Hepatocyte (in vitro differentiated cells): ENCODE data around the gene CD69. TPM values are rescaled to one million over a fixed set of nuclear protein-coding genes. Genes with fewer than 3 reads are reported as not detected.

Experiments used
- DNase-seq: peaks from one replicate; pipeline ENCODE4 v3.0.0-alpha.2; 2016; ENCODE audit warnings: low spot score
- H2AFZ ChIP-seq: fragments of 200-600 bp; sonication (generic); 2 replicates; pipeline ENCODE4 v1.6.0; 2016; ENCODE audit warnings: antibody characterized with exemption, mild to moderate bottlenecking
- H3K27ac ChIP-seq: fragments of 200-600 bp; sonication (generic); 2 replicates; pipeline ENCODE4 v1.5.1; 2016; ENCODE audit warnings: mild to moderate bottlenecking
- H3K27me3 ChIP-seq: fragments of 200-600 bp; sonication (generic); 2 replicates; pipeline ENCODE4 v1.6.1; 2016
- H3K36me3 ChIP-seq: fragments of 200-600 bp; sonication (generic); replicated peaks from 2 replicates; pipeline ENCODE4 v1.5.1; 2016; ENCODE audit warnings: low read depth; ENCODE audit not compliant: insufficient read depth
- H3K4me1 ChIP-seq: fragments of 200-600 bp; sonication (generic); 2 replicates; pipeline ENCODE4 v1.5.1; 2016; ENCODE audit warnings: mild to moderate bottlenecking, moderate library complexity; ENCODE audit not compliant: insufficient read depth
- H3K4me2 ChIP-seq: fragments of 200-600 bp; sonication (generic); 2 replicates; pipeline ENCODE4 v1.6.0; 2016
- H3K4me3 ChIP-seq: fragments of 200-600 bp; sonication (generic); 2 replicates; pipeline ENCODE4 v1.5.1; 2016; ENCODE audit warnings: mild to moderate bottlenecking
- H3K79me2 ChIP-seq: fragments of 200-600 bp; sonication (generic); 2 replicates; pipeline ENCODE4 v1.6.0; 2017; ENCODE audit warnings: mild to moderate bottlenecking
- H3K9me2 ChIP-seq: fragments of 200-600 bp; sonication (generic); replicated peaks from 2 replicates; pipeline ENCODE4 v1.6.0; 2017; ENCODE audit warnings: mild to moderate bottlenecking; ENCODE audit not compliant: insufficient read depth
- H3K9me3 ChIP-seq: fragments of 200-600 bp; sonication (generic); 2 replicates; pipeline ENCODE4 v1.5.1; 2016; ENCODE audit warnings: low read depth, mild to moderate bottlenecking
- H4K20me1 ChIP-seq: fragments of 200-600 bp; sonication (generic); 2 replicates; pipeline ENCODE4 v1.6.0; 2016; ENCODE audit warnings: mild to moderate bottlenecking; ENCODE audit not compliant: insufficient read depth, poor library complexity, severe bottlenecking
- CTCF ChIP-seq: fragments of 200-600 bp; sonication (generic); IDR thresholded peaks from 2 replicates; pipeline ENCODE4 v1.5.1; 2016; ENCODE audit warnings: antibody characterized with exemption, mild to moderate bottlenecking; ENCODE audit not compliant: poor library complexity
- EZH2 ChIP-seq: fragments of 200-600 bp; sonication (generic); IDR thresholded peaks from 2 replicates; pipeline ENCODE4 v1.6.1; 2016; ENCODE audit warnings: antibody characterized with exemption, mild to moderate bottlenecking, borderline replicate concordance
- EZH2phosphoT487 ChIP-seq: fragments of 200-600 bp; sonication (generic); IDR thresholded peaks from one replicate; pipeline ENCODE4 v1.6.1; 2018; ENCODE audit warnings: antibody characterized with exemption, mild to moderate bottlenecking, low read depth, moderate library complexity; ENCODE audit not compliant: unreplicated experiment, severe bottlenecking
- WGBS: methylation state at CpG from one replicate; pipeline ENCODE4 v1.1.6; 2016; ENCODE audit warnings: low lambda C conversion rate; ENCODE audit errors: missing lambda C conversion rate; 5-methylcytosine and 5-hydroxymethylcytosine counted together
- polyA plus RNA-seq: library from polyadenylated mRNA; unstranded; fragments of >200 nt; fragmentation: Nextera tagmentation; extraction: Ambion mirVana; gene quantifications from 2 replicates; pipeline ENCODE4 v1.2.1, GENCODE V29; 2016
- total RNA-seq: library from RNA; depleted of rRNA; stranded (reverse); fragments of >200 nt; gene quantifications from 2 replicates; pipeline ENCODE4 v1.2.3, GENCODE V29; 2014

CD69 gene
- total and polyA plus RNA-seq, 2 experiments from 2014 or later = 0.07 to 0.57 TPM

- TF ChIP-seq EZH2 (no peak), EZH2phosphoT487 (no peak), CTCF (no peak)
- no peaks in the 10 kb centered on the region for H3K27me3 ChIP-seq
- H3K36me3 ChIP-seq = no peaks in the 10 kb centered on the region
- no peaks in the 10 kb centered on the region for H4K20me1 ChIP-seq
- DNase-seq = no peak
- H2AFZ ChIP-seq = no peak overlapping the region
- H3K4me3 ChIP-seq = no peak overlapping the region
- H3K27ac ChIP-seq = no peak overlapping the region
- no peaks in the 10 kb centered on the region for H3K9me3 ChIP-seq
- H3K79me2 ChIP-seq = no peaks in the 10 kb centered on the region
- H3K4me1 ChIP-seq = no peaks in the 10 kb centered on the region
- no peaks in the 10 kb centered on the region for H3K9me2 ChIP-seq
- H3K4me2 ChIP-seq = no peak overlapping the region
Measured at GRCh38 chr12:9729082-9729481, 31.6 kb downstream of the CD69 start.

GRCh38 chr12:9727813-9728212, 32.9 kb downstream of the CD69 start:
- no peaks in the 10 kb centered on the region for H3K36me3 ChIP-seq
- 65% methylated on average over 1 of the region's 1 CpG for WGBS

DNA sequence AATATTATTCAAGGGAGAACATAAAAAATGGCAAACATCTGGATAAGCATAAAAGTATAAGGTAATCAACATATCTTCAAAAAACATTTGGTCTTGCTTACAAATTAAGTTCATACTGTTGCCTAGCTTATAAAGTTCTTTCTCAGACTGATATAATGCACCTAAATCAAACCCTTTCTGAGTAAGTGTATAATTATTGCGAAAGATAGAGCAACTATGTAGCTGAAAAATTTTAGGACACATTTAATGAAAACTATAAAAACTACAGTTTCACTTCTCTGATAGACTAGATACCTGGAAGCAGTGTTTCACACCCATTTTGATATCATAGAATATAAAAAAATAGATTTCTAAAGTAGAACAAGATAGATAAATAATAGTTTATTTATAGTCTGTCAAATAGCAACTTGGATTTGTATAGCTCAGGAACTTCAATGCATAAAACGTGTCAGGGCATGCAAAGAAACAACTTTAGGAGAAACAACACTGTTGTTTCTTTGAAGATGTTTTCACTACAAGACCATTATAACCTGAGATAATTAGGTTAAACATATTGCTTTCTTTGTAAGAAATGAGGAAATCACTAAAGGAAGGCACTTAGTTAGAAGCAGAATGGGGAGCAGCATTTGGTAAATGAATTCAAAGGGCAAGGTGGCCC, 35.4 kb downstream of the CD69 start:
- Histone ChIP-seq H3K79me2 (no peaks in the 10 kb centered on the region), H3K4me2 (no peak overlapping the region), H3K4me3 (no peak overlapping the region), H4K20me1 (no peaks in the 10 kb centered on the region), H3K4me1 (peaks cover 3% of the 10 kb centered on the region), H3K27me3 (no peaks in the 10 kb centered on the region), H3K36me3 (no peaks in the 10 kb centered on the region), H3K9me2 (no peaks in the 10 kb centered on the region), H3K27ac (no peak overlapping the region), H3K9me3 (no peaks in the 10 kb centered on the region), H2AFZ (no peak overlapping the region)
- DNase-seq = no peak
- 79% methylated on average over 2 of the region's 2 CpGs for WGBS
- no peak for TF ChIP-seq EZH2phosphoT487
- no peak for TF ChIP-seq CTCF
- TF ChIP-seq EZH2 = no peak

More at GRCh38 chr12:9727813-9728212, 32.9 kb downstream of the CD69 start:
- H3K9me2 ChIP-seq = no peaks in the 10 kb centered on the region
- no peaks in the 10 kb centered on the region for H4K20me1 ChIP-seq
- H3K4me3 ChIP-seq = no peak overlapping the region
- H3K27me3 ChIP-seq = no peaks in the 10 kb centered on the region
- H2AFZ ChIP-seq = no peak overlapping the region
- TF ChIP-seq EZH2phosphoT487 (no peak), CTCF (no peak), EZH2 (no peak)
- H3K79me2 ChIP-seq = no peaks in the 10 kb centered on the region
- no peak for DNase-seq
- H3K4me2 ChIP-seq = no peak overlapping the region
- H3K27ac ChIP-seq = no peak overlapping the region
- no peaks in the 10 kb centered on the region for H3K4me1 ChIP-seq
- no peaks in the 10 kb centered on the region for H3K9me3 ChIP-seq
